Heart left ventricle (tissue), 16 donors: ENCODE measurements around the gene PCLO. TPM values are rescaled to one million over a fixed set of nuclear protein-coding genes. Genes with fewer than 3 reads are reported as not detected.

Source experiments
- ATAC-seq, 4 donors: fragments of 200-7000 bp; cut with Tn5 transposase; one replicate each; pipeline ENCODE4 v1.9.1; 2020 to 2022; ENCODE audit warnings: moderate library complexity in 4 of 4, mild to moderate bottlenecking in 3 of 4, moderate number of reproducible peaks in 1 of 4
- DNase-seq, 5 donors: peaks; one replicate each; pipeline ENCODE4 v3.0.0-alpha.2; 2020
- H3K27ac ChIP-seq, 12 donors: fragments of 200-600 bp; sonication (generic) in 4 of 12; one replicate each; pipeline versions ENCODE4 v1.5.0 to v1.8.0; 2016 to 2022; ENCODE audit warnings: mild to moderate bottlenecking in 2 of 12
- H3K27me3 ChIP-seq, 9 donors: fragments of 200-600 bp; sonication (generic) in 2 of 9; one replicate each; pipeline versions ENCODE4 v1.5.1 to v1.8.0; 2016 to 2022; ENCODE audit warnings: mild to moderate bottlenecking in 3 of 9
- H3K36me3 ChIP-seq, 9 donors: fragments of 200-600 bp; sonication (generic) in 2 of 9; one replicate each; pipeline versions ENCODE4 v1.5.0 to v1.8.0; 2018 to 2022; ENCODE audit warnings: mild to moderate bottlenecking in 2 of 9
- H3K4me1 ChIP-seq, 12 donors: fragments of 200-600 bp; sonication (generic) in 4 of 12; one replicate each; pipeline versions ENCODE4 v1.5.0 to v1.8.0; 2016 to 2022; ENCODE audit warnings: mild to moderate bottlenecking in 3 of 12
- H3K4me3 ChIP-seq, 12 donors: fragments of 200-600 bp; sonication (generic) in 4 of 12; one replicate each; pipeline versions ENCODE4 v1.5.0 to v1.8.0; 2017 to 2022; ENCODE audit warnings: mild to moderate bottlenecking in 9 of 12, moderate library complexity in 4 of 12
- H3K9me3 ChIP-seq, 12 donors: fragments of 200-600 bp; sonication (generic) in 4 of 12; one replicate each; pipeline versions ENCODE4 v1.5.0 to v1.8.0; 2016 to 2022; ENCODE audit warnings: mild to moderate bottlenecking in 1 of 12
- CTCF ChIP-seq, 12 donors: fragments of 200-600 bp; sonication (generic) in 4 of 12; IDR thresholded peaks; one replicate each; pipeline versions ENCODE4 v1.5.0 to v1.8.0; 2018 to 2022; ENCODE audit warnings: antibody characterized with exemption in 12 of 12, mild to moderate bottlenecking in 5 of 12
- POLR2A ChIP-seq, 2 donors: fragments of 450-650 bp; IDR thresholded peaks; one replicate each; pipeline ENCODE4 v1.6.1; 2017; ENCODE audit warnings: antibody characterized with exemption in 2 of 2, mild to moderate bottlenecking in 2 of 2, moderate library complexity in 2 of 2
- WGBS, 4 donors: extraction: QIAGEN DNeasy Blood & Tissue Kit in 2 of 4; methylation state at CpG; one replicate each; pipeline versions ENCODE4 v1.1.5 to v1.1.7; 2013 to 2018; 5-methylcytosine and 5-hydroxymethylcytosine counted together
- intact Hi-C, 10 donors: fragments of 100-400 bp; cut with DNase I; formaldehyde crosslinking; loops; one replicate each; pipeline versions ENCODE4 v1.11.1 to v1.14.2; 2022
- polyA plus RNA-seq, 2 donors: library from polyadenylated mRNA; stranded (reverse); fragments of 200-250 nt; gene quantifications; one replicate each; pipeline ENCODE4 v1.2.3, GENCODE V29; 2013
- total RNA-seq, 9 donors: library from RNA; depleted of rRNA in 2 of 9; stranded (reverse); fragments of >200 nt in 2 of 9; fragmentation: NEBNext Ultra II Directional in 3 of 9; extraction: Animal tissue kit (Norgen Biotek cat#: 25700) in 3 of 9; gene quantifications; one replicate each; pipeline versions ENCODE4 v1.1.0 to v1.2.4, GENCODE V29; 2016 to 2023
- donor health status: ischemic (EF 13 %, LVEDD 7.1; RV severe dilation, severe dysfunction).
- donor health status: healthy with polysubstance abuse.
- donor health status: DM: no; HTN: yes; CAD: no.
- donor health status: DM: no; HTN: no; CAD: no.
- donor health status: ischemic (EF 25% LVEDD 6.9; RV normal size, moderate dysfunction).
- donor health status: ischemic (EF 25% LVEDD 5.7; RV mildly dilated, moderate dysfunction).
- donor health status: healthy.
- donor health status: DM: yes; HTN: yes; CAD: no.
- donor health status: ischemic (EF 35%, LVEDD 5.7; RV mildly dilated, moderate dysfunction).
- donor health status: nonischemic (EF 11% LVEDD 7.7; RV severe dilation, severe dysfunction).
- donor health status: DM: yes; HTN: yes; CAD: no.
- donor health status: PGD.
- donor health status: ischemic (EF 29% LVEDD 5.4; RV normal size, mild dysfunction).
- donor health status: nonischemic (EF 23%, LVEDD 6.1; RV moderate dilation, normal function).

PCLO gene
- total and polyA plus RNA-seq, 11 donors: 0.21 to 9.3 (median 2.9) TPM

- intact Hi-C loops: no loop called here
- WGBS, 4 donors: 34 to 52% (median 45%) methylated on average over 2 of the region's 2 CpGs
Observed at GRCh38 chr7:82760831-82761230, 401.9 kb downstream of the PCLO start.

GRCh38 chr7:82760074-82760473 is 402.6 kb downstream of the PCLO start:
- intact Hi-C loops: no loop called here
- no peak for DNase-seq
- Histone ChIP-seq H3K4me3 (no peak overlapping the region), H3K9me3 (no peaks in the 10 kb centered on the region), H3K4me1 (no peaks in the 10 kb centered on the region), H3K27ac (no peak overlapping the region), H3K36me3 (no peaks in the 10 kb centered on the region), H3K27me3 (no peaks in the 10 kb centered on the region)
- no peak for TF ChIP-seq CTCF (IDR thresholded peaks at IDR 0.05)
- no peak for TF ChIP-seq POLR2A (IDR thresholded peaks at IDR 0.05)
- ATAC-seq: no peak

More at GRCh38 chr7:82760831-82761230, 401.9 kb downstream of the PCLO start:
- Histone ChIP-seq H3K27ac (no peak overlapping the region), H3K36me3 (no peaks in the 10 kb centered on the region), H3K27me3 (no peaks in the 10 kb centered on the region), H3K9me3 (no peaks in the 10 kb centered on the region), H3K4me3 (no peak overlapping the region), H3K4me1 (no peaks in the 10 kb centered on the region)
- ATAC-seq: no peak
- DNase-seq: no peak
- TF ChIP-seq POLR2A (IDR thresholded peaks at IDR 0.05) (no peak), CTCF (IDR thresholded peaks at IDR 0.05) (no peak)

GRCh38 chr7:82755705-82756551 is 406.8 kb downstream of the PCLO start:
- intact Hi-C loops: no loop called here
- DNase-seq (no peak), ATAC-seq (no peak)
- Histone ChIP-seq H3K36me3 (no peaks in the 10 kb centered on the region), H3K27ac (no peak overlapping the region), H3K4me1 (no peaks in the 10 kb centered on the region), H3K27me3 (no peaks in the 10 kb centered on the region), H3K9me3 (no peaks in the 10 kb centered on the region), H3K4me3 (no peak overlapping the region)
- 91 to 94% (median 92%) methylated on average over 5 of the region's 5 CpGs for WGBS, 4 donors
- no peak for TF ChIP-seq CTCF (IDR thresholded peaks at IDR 0.05)
- TF ChIP-seq POLR2A (IDR thresholded peaks at IDR 0.05): no peak

GRCh38 chr7:82750007-82750406 is 412.7 kb downstream of the PCLO start:
- WGBS, 4 donors: 69 to 72% (median 70%) methylated on average over 2 of the region's 2 CpGs
- DNase-seq (no peak), ATAC-seq (no peak)
- no peak for TF ChIP-seq CTCF (IDR thresholded peaks at IDR 0.05)
- no peak for TF ChIP-seq POLR2A (IDR thresholded peaks at IDR 0.05)
- Histone ChIP-seq H3K4me1 (no peaks in the 10 kb centered on the region), H3K36me3 (no peaks in the 10 kb centered on the region), H3K27ac (no peak overlapping the region), H3K9me3 (no peaks in the 10 kb centered on the region), H3K4me3 (no peak overlapping the region), H3K27me3 (no peaks in the 10 kb centered on the region)
- intact Hi-C loops: no loop called here
